Progenitor cell of endocrine pancreas (in vitro differentiated cells): ENCODE data around the gene OARD1. TPM values are rescaled to one million over a fixed set of nuclear protein-coding genes. Genes with fewer than 3 reads are reported as not detected.

Experiments used
- DNase-seq: peaks from one replicate; pipeline ENCODE4 v3.0.0; 2021; ENCODE audit warnings: low spot score; ENCODE audit not compliant: unreplicated experiment
- H3K27ac Mint-ChIP-seq: 2 replicates; pipeline ENCODE4 v1.8.0; 2021; ENCODE audit warnings: mild to moderate bottlenecking, moderate library complexity, mixed read lengths
- H3K27me3 Mint-ChIP-seq: 2 replicates; pipeline ENCODE4 v1.8.0; 2021; ENCODE audit warnings: mixed read lengths
- H3K36me3 Mint-ChIP-seq: 2 replicates; pipeline ENCODE4 v1.8.0; 2022; ENCODE audit warnings: mixed read lengths; ENCODE audit not compliant: insufficient read depth
- H3K4me1 Mint-ChIP-seq: 2 replicates; pipeline ENCODE4 v1.8.0; 2021; ENCODE audit warnings: low read depth, mixed read lengths
- H3K4me3 Mint-ChIP-seq: 2 replicates; pipeline ENCODE4 v1.8.0; 2021; ENCODE audit warnings: low read depth, mild to moderate bottlenecking, moderate library complexity, mixed read lengths
- H3K9me3 Mint-ChIP-seq: 2 replicates; pipeline ENCODE4 v1.8.0; 2021; ENCODE audit warnings: low read depth, mixed read lengths
- total RNA-seq: library from RNA; stranded (reverse); gene quantifications from 2 replicates; pipeline ENCODE4 v1.2.1, GENCODE V29; 2021
- TF ChIP-seq, protein P1 (sequence below): fragments of 200-600 bp; sonication (generic); IDR thresholded peaks from one replicate; pipeline ENCODE4 v1.5.0; 2021; ENCODE audit warnings: antibody characterized with exemption, mild to moderate bottlenecking; ENCODE audit not compliant: unreplicated experiment

Gene OARD1
- total RNA-seq, 1 donor from 2014 or later: 45.7 TPM

DNA sequence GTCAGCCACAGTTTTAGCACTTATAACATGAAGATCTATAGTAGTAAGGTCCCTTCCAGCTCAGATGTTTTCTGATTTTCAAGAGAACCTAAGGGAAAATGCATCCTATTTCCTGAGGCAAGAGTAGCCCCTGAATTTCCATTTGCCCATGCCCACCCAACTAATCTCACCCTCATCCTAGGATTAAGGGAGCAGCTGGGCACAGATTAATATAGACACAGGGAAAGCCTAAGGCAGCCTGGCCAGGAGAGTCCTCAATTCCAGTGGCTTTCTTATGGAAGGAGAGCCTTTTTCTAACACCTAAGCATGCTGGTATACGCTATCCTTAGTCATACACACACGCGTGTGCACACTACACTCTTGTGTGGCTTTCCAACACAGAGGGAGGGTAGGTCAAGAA, 17.6 kb downstream of the OARD1 start:
- no peak overlapping the region for H3K27ac Mint-ChIP-seq
- TF ChIP-seq, protein P1, sequence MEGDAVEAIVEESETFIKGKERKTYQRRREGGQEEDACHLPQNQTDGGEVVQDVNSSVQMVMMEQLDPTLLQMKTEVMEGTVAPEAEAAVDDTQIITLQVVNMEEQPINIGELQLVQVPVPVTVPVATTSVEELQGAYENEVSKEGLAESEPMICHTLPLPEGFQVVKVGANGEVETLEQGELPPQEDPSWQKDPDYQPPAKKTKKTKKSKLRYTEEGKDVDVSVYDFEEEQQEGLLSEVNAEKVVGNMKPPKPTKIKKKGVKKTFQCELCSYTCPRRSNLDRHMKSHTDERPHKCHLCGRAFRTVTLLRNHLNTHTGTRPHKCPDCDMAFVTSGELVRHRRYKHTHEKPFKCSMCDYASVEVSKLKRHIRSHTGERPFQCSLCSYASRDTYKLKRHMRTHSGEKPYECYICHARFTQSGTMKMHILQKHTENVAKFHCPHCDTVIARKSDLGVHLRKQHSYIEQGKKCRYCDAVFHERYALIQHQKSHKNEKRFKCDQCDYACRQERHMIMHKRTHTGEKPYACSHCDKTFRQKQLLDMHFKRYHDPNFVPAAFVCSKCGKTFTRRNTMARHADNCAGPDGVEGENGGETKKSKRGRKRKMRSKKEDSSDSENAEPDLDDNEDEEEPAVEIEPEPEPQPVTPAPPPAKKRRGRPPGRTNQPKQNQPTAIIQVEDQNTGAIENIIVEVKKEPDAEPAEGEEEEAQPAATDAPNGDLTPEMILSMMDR: no peak
- no peaks in the 10 kb centered on the region for H3K36me3 Mint-ChIP-seq
- no peaks in the 10 kb centered on the region for H3K9me3 Mint-ChIP-seq
- H3K4me1 Mint-ChIP-seq: peaks cover 71% of the 10 kb centered on the region
- H3K27me3 Mint-ChIP-seq: no peaks in the 10 kb centered on the region
- H3K4me3 Mint-ChIP-seq: no peak overlapping the region
- DNase-seq: no peak

DNA sequence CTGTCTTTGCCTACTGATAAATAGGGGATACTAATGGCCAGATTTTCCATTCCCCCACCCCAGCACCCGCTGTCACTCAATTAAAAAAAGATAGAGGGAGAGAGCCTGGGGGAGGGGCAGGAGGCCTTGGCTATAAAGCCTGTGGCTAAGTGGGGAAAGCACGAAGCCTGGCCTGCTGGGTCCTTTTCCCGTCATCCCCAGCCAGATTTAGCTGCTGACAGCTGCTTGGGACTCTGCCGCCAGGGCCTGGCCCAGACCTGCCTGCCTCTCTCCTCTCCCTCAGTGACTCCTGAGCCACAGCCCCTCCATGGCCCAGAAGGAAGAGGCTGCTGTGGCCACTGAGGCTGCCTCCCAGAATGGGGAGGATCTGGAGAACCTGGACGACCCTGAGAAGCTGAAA, 19.1 kb downstream of the OARD1 start, which contains the start of gene APOBEC2:
Gene APOBEC2, plus strand, starts transcription at position 162 of the 400 bp plus-strand sequence. Its CDS starts 146 bp downstream, at position 308.
- Mint-ChIP-seq H3K27ac (peak within 1 kb of the TSS; percentile 56), H3K36me3 (no peaks in the 10 kb centered on the region), H3K4me3 (no peak within 1 kb of the TSS), H3K4me1 (peaks cover 72% of the 10 kb centered on the region), H3K27me3 (no peaks in the 10 kb centered on the region), H3K9me3 (no peaks in the 10 kb centered on the region)
- no peak for DNase-seq
- TF ChIP-seq, protein P1: no peak

DNA sequence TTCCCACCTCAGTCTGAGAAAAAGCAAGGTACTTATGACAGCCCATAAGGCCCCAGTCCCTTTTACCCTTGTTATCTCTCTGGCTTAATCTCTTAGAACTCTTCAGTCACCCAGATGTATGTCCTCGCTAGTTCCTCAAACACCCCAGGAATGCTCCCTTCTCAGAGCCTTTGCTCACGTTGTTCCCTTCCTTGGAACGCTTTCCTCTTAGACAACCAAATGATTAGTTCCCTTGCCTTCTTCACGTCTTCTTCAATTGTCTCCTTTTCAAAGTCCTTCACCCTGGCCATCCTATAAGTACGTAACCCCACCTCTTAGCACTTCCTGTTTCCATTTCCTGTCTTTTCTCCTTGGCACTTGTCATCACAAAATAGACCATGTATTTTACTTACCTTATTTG, 20.3 kb downstream of the OARD1 start:
- H3K36me3 Mint-ChIP-seq: no peaks in the 10 kb centered on the region
- H3K4me3 Mint-ChIP-seq: no peak overlapping the region
- DNase-seq: no peak
- peaks cover 71% of the 10 kb centered on the region for H3K4me1 Mint-ChIP-seq
- H3K27me3 Mint-ChIP-seq: no peaks in the 10 kb centered on the region
- H3K27ac Mint-ChIP-seq: no peak overlapping the region
- no peaks in the 10 kb centered on the region for H3K9me3 Mint-ChIP-seq
- TF ChIP-seq, protein P1: no peak

DNA sequence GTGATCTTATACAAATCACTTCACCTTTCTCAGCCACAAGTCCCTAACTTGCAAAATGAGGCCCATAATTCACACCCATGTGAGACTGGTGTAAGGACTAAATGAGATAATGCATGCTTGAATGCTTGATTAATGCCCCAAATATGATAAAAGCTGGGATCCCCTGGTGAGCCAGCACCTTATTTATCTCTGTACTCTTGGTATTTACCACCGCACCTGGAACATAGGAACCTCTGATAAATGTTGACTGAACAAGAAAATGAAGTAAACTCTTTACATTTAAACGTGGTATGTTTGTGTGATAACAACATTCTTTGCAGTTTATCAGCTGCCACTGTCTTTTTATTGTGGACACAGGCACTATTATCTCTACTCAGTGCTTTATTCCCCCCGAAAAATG, 21.6 kb downstream of the OARD1 start:
- TF ChIP-seq, protein P1: no peak
- H3K4me3 Mint-ChIP-seq: no peak overlapping the region
- H3K36me3 Mint-ChIP-seq: no peaks in the 10 kb centered on the region
- no peaks in the 10 kb centered on the region for H3K27me3 Mint-ChIP-seq
- H3K27ac Mint-ChIP-seq: no peak overlapping the region
- DNase-seq: no peak
- H3K4me1 Mint-ChIP-seq: peaks cover 71% of the 10 kb centered on the region
- no peaks in the 10 kb centered on the region for H3K9me3 Mint-ChIP-seq

DNA sequence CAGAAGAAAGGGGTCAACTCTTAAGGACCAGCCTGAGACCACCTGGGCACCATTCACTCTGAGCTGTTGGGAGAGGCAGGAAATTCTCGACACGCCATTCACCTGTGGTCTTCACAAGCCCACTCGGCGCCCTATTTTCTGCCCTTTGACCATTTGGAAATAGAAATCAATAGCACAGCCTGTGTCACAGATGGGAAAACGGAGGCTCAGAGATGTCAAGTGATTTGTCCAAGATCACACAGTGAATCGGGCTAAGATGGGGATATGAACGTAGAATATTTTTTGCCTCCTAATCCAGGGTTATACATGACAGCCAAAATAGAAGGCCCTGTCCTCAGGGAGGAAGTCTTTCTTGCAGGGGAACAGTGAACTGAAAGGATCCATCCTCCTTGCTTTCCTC, 22.2 kb downstream of the OARD1 start:
- TF ChIP-seq, protein P1: no peak
- DNase-seq: no peak
- Mint-ChIP-seq H3K27me3 (no peaks in the 10 kb centered on the region), H3K9me3 (no peaks in the 10 kb centered on the region), H3K27ac (peak overlapping the region; percentile 30), H3K4me1 (peaks cover 70% of the 10 kb centered on the region), H3K36me3 (no peaks in the 10 kb centered on the region), H3K4me3 (no peak overlapping the region)
